PC-3 (cell line): Measurements from ENCODE around the gene SEMA5A. TPM values are rescaled to one million over a fixed set of nuclear protein-coding genes. Genes with fewer than 3 reads are reported as not detected.

Experiments used
- ATAC-seq: fragments of 200-7000 bp; cut with Tn5 transposase; 2 replicates; pipeline ENCODE4 v1.9.1; 2020; ENCODE audit warnings: mild to moderate bottlenecking, moderate library complexity
- BruUV-seq: library from RNA; stranded (reverse); fragments of 400-500 nt; replicated peaks from 2 replicates; lab custom pipeline; 2021; lab: Mats Ljungman, UMichigan
- CTCF ChIA-PET: fragments of 300-600 bp; sonication (Branson Sonifier 250); formaldehyde crosslinking; loops from one replicate; lab custom pipeline; 2022; ENCODE audit warnings: antibody characterized with exemption; lab: Charles Lee
- POLR2A ChIA-PET: fragments of 300-600 bp; sonication (Branson Sonifier 250); formaldehyde crosslinking; loops from one replicate; lab custom pipeline; 2022; ENCODE audit warnings: antibody characterized with exemption; ENCODE audit not compliant: unreplicated experiment; lab: Charles Lee
- DNase-seq: peaks from one replicate; pipeline ENCODE4 v3.0.0-alpha.2; 2015
- H2AFZ ChIP-seq: fragments of 300-600 bp; sonication (generic); 2 replicates; pipeline ENCODE4 v1.6.0; 2016; ENCODE audit warnings: antibody characterized with exemption, low read length
- H3F3A ChIP-seq: fragments of 300-600 bp; sonication (generic); one replicate; pipeline ENCODE4 v1.6.0; 2017; ENCODE audit warnings: antibody characterized with exemption, low read length, control low read depth, mild to moderate bottlenecking; ENCODE audit not compliant: unreplicated experiment
- H3K27ac ChIP-seq: fragments of 300-600 bp; sonication (generic); 2 replicates; pipeline ENCODE4 v1.5.1; 2016; ENCODE audit warnings: mild to moderate bottlenecking, low read length
- H3K27me3 ChIP-seq: fragments of 300-600 bp; sonication (generic); 2 replicates; pipeline ENCODE4 v1.6.1; 2016; ENCODE audit warnings: low read length, mixed read lengths
- H3K36me3 ChIP-seq: fragments of 300-600 bp; sonication (generic); 2 replicates; pipeline ENCODE4 v1.6.1; 2016; ENCODE audit warnings: low read depth, mixed run types, low read length, mixed read lengths
- H3K4me1 ChIP-seq: fragments of 300-600 bp; sonication (generic); 2 replicates; pipeline ENCODE4 v1.5.1; 2016; ENCODE audit warnings: low read length; ENCODE audit not compliant: insufficient read depth
- H3K4me2 ChIP-seq: fragments of 300-600 bp; sonication (generic); 2 replicates; pipeline ENCODE4 v1.6.0; 2016; ENCODE audit warnings: low read length
- H3K4me3 ChIP-seq: fragments of 300-600 bp; sonication (generic); 2 replicates; pipeline ENCODE4 v1.5.1; 2016; ENCODE audit warnings: mild to moderate bottlenecking, low read length, mixed read lengths
- H3K79me2 ChIP-seq: fragments of 300-600 bp; sonication (generic); 2 replicates; pipeline ENCODE4 v1.6.1; 2017; ENCODE audit warnings: low read length, mixed read lengths
- H3K9ac ChIP-seq: fragments of 300-600 bp; sonication (generic); 2 replicates; pipeline ENCODE4 v1.6.0; 2016; ENCODE audit warnings: mild to moderate bottlenecking, low read length
- H3K9me2 ChIP-seq: fragments of 300-600 bp; sonication (generic); replicated peaks from 2 replicates; pipeline ENCODE4 v1.6.1; 2016; ENCODE audit warnings: mixed run types, low read length, mixed read lengths
- H3K9me3 ChIP-seq: fragments of 300-600 bp; sonication (generic); 2 replicates; pipeline ENCODE4 v1.6.1; 2016; ENCODE audit warnings: low read length, mixed read lengths
- H4K20me1 ChIP-seq: fragments of 300-600 bp; sonication (generic); 2 replicates; pipeline ENCODE4 v1.6.1; 2016; ENCODE audit warnings: low read length, mixed read lengths
- EZH2 ChIP-seq: fragments of 300-600 bp; sonication (generic); IDR thresholded peaks from one replicate; pipeline ENCODE4 v1.6.1; 2017; ENCODE audit warnings: antibody characterized with exemption, mild to moderate bottlenecking, low read length; ENCODE audit not compliant: unreplicated experiment
- EZH2phosphoT487 ChIP-seq: fragments of 300-600 bp; sonication (generic); IDR thresholded peaks from 2 replicates; pipeline ENCODE4 v1.6.1; 2018; ENCODE audit warnings: mild to moderate bottlenecking, antibody characterized with exemption, low read length, borderline replicate concordance
- intact Hi-C: fragments of 100-400 bp; cut with micrococcal nuclease; formaldehyde crosslinking; loops from 2 replicates; pipeline ENCODE4 v1.9.0; 2023
- total RNA-seq: library from RNA; depleted of rRNA; stranded (reverse); fragments of >200 nt; gene quantifications from 2 replicates; pipeline ENCODE4 v1.2.3, GENCODE V29; 2014
- TF ChIP-seq, protein P1 (sequence below): fragments of 300-600 bp; sonication (generic); conservative IDR thresholded peaks from 2 replicates; pipeline ENCODE4 v1.5.1; 2017; ENCODE audit warnings: antibody characterized with exemption, low read depth, mild to moderate bottlenecking, low read length

The SEMA5A gene
- total RNA-seq, 1 experiment from 2014 or later = 4.4 TPM

DNA sequence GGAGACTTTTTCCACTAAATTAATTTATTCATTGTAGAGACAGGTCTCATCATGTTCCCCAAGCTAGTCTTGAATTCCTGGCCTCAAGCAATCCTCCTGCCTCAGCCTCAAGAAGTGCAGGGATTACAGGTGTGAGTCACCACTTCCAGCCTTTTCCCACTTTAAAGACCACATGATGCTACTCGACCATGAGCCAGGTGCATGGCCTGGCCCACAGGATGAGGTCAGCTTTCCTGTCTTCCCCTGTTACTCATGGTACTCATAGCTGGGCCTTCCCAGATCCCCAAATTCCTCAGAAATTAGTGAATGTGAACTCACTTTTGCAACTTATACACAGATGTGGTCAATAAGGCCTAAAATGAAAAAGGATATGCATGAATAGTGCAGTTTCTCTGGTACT, 395.9 kb downstream of the SEMA5A start:
- POLR2A ChIA-PET = no interaction called here
- H2AFZ ChIP-seq = no peak overlapping the region
- peak; percentile 63 for ATAC-seq

DNA sequence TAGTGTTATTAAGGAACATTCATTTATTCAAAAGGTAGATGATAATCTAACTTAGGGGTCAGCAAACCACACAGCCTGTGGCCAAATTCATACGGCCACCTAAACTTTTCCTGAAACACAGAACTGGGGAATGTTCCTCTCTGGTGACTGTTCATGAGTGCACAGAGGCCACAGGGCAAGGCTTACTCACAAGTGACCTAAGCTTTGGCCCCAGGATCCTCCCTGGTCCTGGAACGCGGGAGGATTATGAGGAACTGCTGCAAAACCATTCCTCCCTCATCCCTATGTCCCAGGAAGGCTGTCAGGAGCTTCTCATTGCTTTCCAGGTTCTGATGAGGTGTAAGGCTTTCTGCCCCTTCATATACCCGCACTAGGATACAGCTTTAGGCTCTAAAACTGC, 397.6 kb downstream of the SEMA5A start:
- Histone ChIP-seq H3K9me2 (no peaks in the 10 kb centered on the region), H2AFZ (no peak overlapping the region), H3K79me2 (no peaks in the 10 kb centered on the region), H3K36me3 (no peaks in the 10 kb centered on the region), H3F3A (no peaks in the 10 kb centered on the region), H3K27me3 (no peaks in the 10 kb centered on the region), H3K9me3 (no peaks in the 10 kb centered on the region), H3K4me3 (no peak overlapping the region), H3K27ac (no peak overlapping the region), H3K9ac (no peak overlapping the region), H4K20me1 (no peaks in the 10 kb centered on the region), H3K4me1 (peaks cover 8% of the 10 kb centered on the region; the same call in 1 of the 2 replicates), H3K4me2 (no peak overlapping the region)
- no peak for ATAC-seq
- ChIA-PET POLR2A (no interaction called here), CTCF (no interaction called here)
- peak; percentile 39 for DNase-seq
- TF ChIP-seq, protein P1, sequence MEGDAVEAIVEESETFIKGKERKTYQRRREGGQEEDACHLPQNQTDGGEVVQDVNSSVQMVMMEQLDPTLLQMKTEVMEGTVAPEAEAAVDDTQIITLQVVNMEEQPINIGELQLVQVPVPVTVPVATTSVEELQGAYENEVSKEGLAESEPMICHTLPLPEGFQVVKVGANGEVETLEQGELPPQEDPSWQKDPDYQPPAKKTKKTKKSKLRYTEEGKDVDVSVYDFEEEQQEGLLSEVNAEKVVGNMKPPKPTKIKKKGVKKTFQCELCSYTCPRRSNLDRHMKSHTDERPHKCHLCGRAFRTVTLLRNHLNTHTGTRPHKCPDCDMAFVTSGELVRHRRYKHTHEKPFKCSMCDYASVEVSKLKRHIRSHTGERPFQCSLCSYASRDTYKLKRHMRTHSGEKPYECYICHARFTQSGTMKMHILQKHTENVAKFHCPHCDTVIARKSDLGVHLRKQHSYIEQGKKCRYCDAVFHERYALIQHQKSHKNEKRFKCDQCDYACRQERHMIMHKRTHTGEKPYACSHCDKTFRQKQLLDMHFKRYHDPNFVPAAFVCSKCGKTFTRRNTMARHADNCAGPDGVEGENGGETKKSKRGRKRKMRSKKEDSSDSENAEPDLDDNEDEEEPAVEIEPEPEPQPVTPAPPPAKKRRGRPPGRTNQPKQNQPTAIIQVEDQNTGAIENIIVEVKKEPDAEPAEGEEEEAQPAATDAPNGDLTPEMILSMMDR = no peak
- no peak for TF ChIP-seq EZH2phosphoT487
- TF ChIP-seq EZH2 = no peak
- BruUV-seq = no TSS peak
- intact Hi-C loops = no loop called here

More for the DNA sequence above, 395.9 kb downstream of the SEMA5A start:
- Histone ChIP-seq H3K9me2 (no peaks in the 10 kb centered on the region), H3K4me2 (no peak overlapping the region), H3F3A (no peaks in the 10 kb centered on the region), H3K9ac (no peak overlapping the region), H3K27me3 (no peaks in the 10 kb centered on the region), H3K36me3 (no peaks in the 10 kb centered on the region), H3K79me2 (no peaks in the 10 kb centered on the region), H3K9me3 (no peaks in the 10 kb centered on the region), H3K4me3 (no peak overlapping the region), H3K4me1 (peaks cover 8% of the 10 kb centered on the region; the same call in 1 of the 2 replicates), H4K20me1 (no peaks in the 10 kb centered on the region), H3K27ac (no peak overlapping the region)
- intact Hi-C loops = loop anchor here (10.0 kb wide), 1 partner anchor 995 kb away; no protein-coding TSS in a partner anchor
- no peak for TF ChIP-seq EZH2phosphoT487
- no peak for TF ChIP-seq EZH2
- TF ChIP-seq, protein P1 = no peak
- peak; percentile 92 for DNase-seq
- CTCF ChIA-PET = no interaction called here
- BruUV-seq = no TSS peak

DNA sequence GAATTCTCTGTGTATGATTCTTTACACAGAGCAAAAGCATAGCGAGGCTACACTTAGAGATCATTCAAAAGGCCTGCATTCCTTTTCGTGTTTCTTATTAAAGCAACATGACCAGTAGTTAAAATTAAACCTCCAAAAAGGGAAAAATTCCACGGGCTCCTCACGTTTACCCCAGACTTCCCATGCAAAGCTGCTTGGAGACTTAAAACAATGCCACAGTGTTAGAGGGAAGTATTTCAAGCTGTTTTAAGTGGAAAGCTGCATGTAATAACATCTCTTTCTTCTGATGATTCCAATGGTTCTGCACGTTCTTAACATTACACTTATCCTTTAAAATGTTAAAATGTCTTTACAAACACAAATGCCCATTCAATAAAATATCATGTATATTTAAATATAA, 405.2 kb downstream of the SEMA5A start:
- H3K9me3 ChIP-seq = no peaks in the 10 kb centered on the region
- no peak overlapping the region for H3K9ac ChIP-seq
- H3K4me3 ChIP-seq = no peak overlapping the region
- no peak for ATAC-seq
- H3K79me2 ChIP-seq = no peaks in the 10 kb centered on the region
- H3K9me2 ChIP-seq = no peaks in the 10 kb centered on the region
- TF ChIP-seq EZH2phosphoT487 (no peak), EZH2 (no peak)
- TF ChIP-seq, protein P1 = no peak
- H3K4me2 ChIP-seq = no peak overlapping the region
- intact Hi-C loops = no loop called here
- H3F3A ChIP-seq = no peaks in the 10 kb centered on the region
- H2AFZ ChIP-seq = no peak overlapping the region
- H3K27ac ChIP-seq = no peak overlapping the region
- no TSS peak for BruUV-seq
- H3K4me1 ChIP-seq = peaks cover 9% of the 10 kb centered on the region
- no peaks in the 10 kb centered on the region for H3K36me3 ChIP-seq
- H3K27me3 ChIP-seq = no peaks in the 10 kb centered on the region
- no peak for DNase-seq
- no peaks in the 10 kb centered on the region for H4K20me1 ChIP-seq
- ChIA-PET POLR2A (no interaction called here), CTCF (no interaction called here)
